ENCODE data around the gene TSSC4.

Gene TSSC4

GRCh38 chr11:2446590-2447252, 46.2 kb downstream of the TSSC4 start:
- H3K27ac ChIP-seq (ENCODE audit: poor library complexity, severe bottlenecking) = no peak overlapping the region
- DNase-seq (ENCODE audit: low spot score) (peak; percentile 40), ATAC-seq (ENCODE audit: low read depth) (no peak)
- H3K4me1 ChIP-seq (ENCODE audit: insufficient read depth, poor library complexity, severe bottlenecking) = no peaks in the 10 kb centered on the region
- H3K27me3 ChIP-seq (ENCODE audit: insufficient read depth, poor library complexity, severe bottlenecking) = peaks cover 27% of the 10 kb centered on the region
- no peaks in the 10 kb centered on the region for H3K36me3 ChIP-seq (ENCODE audit: low read depth)
- H3K9me3 ChIP-seq (ENCODE audit: severe bottlenecking) = no peaks in the 10 kb centered on the region
- no peak overlapping the region for H3K4me3 ChIP-seq (ENCODE audit: severe bottlenecking)
- TF ChIP-seq CTCF (IDR thresholded peaks at IDR 0.05; ENCODE audit: poor library complexity, severe bottlenecking) = no peak

GRCh38 chr11:2447253-2447950, 46.9 kb downstream of the TSSC4 start:
- TF ChIP-seq CTCF (IDR thresholded peaks at IDR 0.05; ENCODE audit: poor library complexity, severe bottlenecking) = no peak
- peak; percentile 40 for DNase-seq (ENCODE audit: low spot score)
- no peaks in the 10 kb centered on the region for H3K4me1 ChIP-seq (ENCODE audit: insufficient read depth, poor library complexity, severe bottlenecking)
- H3K36me3 ChIP-seq (ENCODE audit: low read depth) = no peaks in the 10 kb centered on the region
- no peak overlapping the region for H3K27ac ChIP-seq (ENCODE audit: poor library complexity, severe bottlenecking)
- H3K27me3 ChIP-seq (ENCODE audit: insufficient read depth, poor library complexity, severe bottlenecking) = peaks cover 27% of the 10 kb centered on the region
- H3K4me3 ChIP-seq (ENCODE audit: severe bottlenecking) = no peak overlapping the region
- no peak for ATAC-seq (ENCODE audit: low read depth)
- no peaks in the 10 kb centered on the region for H3K9me3 ChIP-seq (ENCODE audit: severe bottlenecking)

GRCh38 chr11:2447951-2448650, 47.6 kb downstream of the TSSC4 start:
- H3K27me3 ChIP-seq (ENCODE audit: insufficient read depth, poor library complexity, severe bottlenecking) = peaks cover 24% of the 10 kb centered on the region
- H3K27ac ChIP-seq (ENCODE audit: poor library complexity, severe bottlenecking) = no peak overlapping the region

GRCh38 chr11:2448661-2449547, 48.4 kb downstream of the TSSC4 start:
- Histone ChIP-seq H3K4me3 (ENCODE audit: severe bottlenecking) (no peak overlapping the region), H3K27me3 (ENCODE audit: insufficient read depth, poor library complexity, severe bottlenecking) (peaks cover 16% of the 10 kb centered on the region), H3K9me3 (ENCODE audit: severe bottlenecking) (no peaks in the 10 kb centered on the region), H3K4me1 (ENCODE audit: insufficient read depth, poor library complexity, severe bottlenecking) (no peaks in the 10 kb centered on the region), H3K36me3 (ENCODE audit: low read depth) (no peaks in the 10 kb centered on the region), H3K27ac (ENCODE audit: poor library complexity, severe bottlenecking) (no peak overlapping the region)
- no peak for ATAC-seq (ENCODE audit: low read depth)
- peak; percentile 51 for DNase-seq (ENCODE audit: low spot score)
- TF ChIP-seq CTCF (IDR thresholded peaks at IDR 0.05; ENCODE audit: poor library complexity, severe bottlenecking) = no peak

More at GRCh38 chr11:2447951-2448650, 47.6 kb downstream of the TSSC4 start:
- Histone ChIP-seq H3K36me3 (ENCODE audit: low read depth) (no peaks in the 10 kb centered on the region), H3K4me1 (ENCODE audit: insufficient read depth, poor library complexity, severe bottlenecking) (no peaks in the 10 kb centered on the region), H3K4me3 (ENCODE audit: severe bottlenecking) (no peak overlapping the region), H3K9me3 (ENCODE audit: severe bottlenecking) (no peaks in the 10 kb centered on the region)
- DNase-seq (ENCODE audit: low spot score) (peak; percentile 46), ATAC-seq (ENCODE audit: low read depth) (no peak)
- no peak for TF ChIP-seq CTCF (IDR thresholded peaks at IDR 0.05; ENCODE audit: poor library complexity, severe bottlenecking)

Data from RWPE2 (cell line).